Stimulated activated CD4-positive, alpha-beta T cell treated with anti-CD3 and anti-CD28 coated beads, Interleukin-4, amount 100 ng/mL, for 1 hour (primary cell): ENCODE data around the gene TLR6.
"Not testable (repeated sequence)": the region's sequence is repeated elsewhere in the genome, so short reads cannot be mapped to it uniquely, and the experiment has no call there.

Experiments
- DNase-seq: peaks from one replicate; pipeline ENCODE4 v3.0.0-alpha.2; 2020

The TLR6 gene

DNA sequence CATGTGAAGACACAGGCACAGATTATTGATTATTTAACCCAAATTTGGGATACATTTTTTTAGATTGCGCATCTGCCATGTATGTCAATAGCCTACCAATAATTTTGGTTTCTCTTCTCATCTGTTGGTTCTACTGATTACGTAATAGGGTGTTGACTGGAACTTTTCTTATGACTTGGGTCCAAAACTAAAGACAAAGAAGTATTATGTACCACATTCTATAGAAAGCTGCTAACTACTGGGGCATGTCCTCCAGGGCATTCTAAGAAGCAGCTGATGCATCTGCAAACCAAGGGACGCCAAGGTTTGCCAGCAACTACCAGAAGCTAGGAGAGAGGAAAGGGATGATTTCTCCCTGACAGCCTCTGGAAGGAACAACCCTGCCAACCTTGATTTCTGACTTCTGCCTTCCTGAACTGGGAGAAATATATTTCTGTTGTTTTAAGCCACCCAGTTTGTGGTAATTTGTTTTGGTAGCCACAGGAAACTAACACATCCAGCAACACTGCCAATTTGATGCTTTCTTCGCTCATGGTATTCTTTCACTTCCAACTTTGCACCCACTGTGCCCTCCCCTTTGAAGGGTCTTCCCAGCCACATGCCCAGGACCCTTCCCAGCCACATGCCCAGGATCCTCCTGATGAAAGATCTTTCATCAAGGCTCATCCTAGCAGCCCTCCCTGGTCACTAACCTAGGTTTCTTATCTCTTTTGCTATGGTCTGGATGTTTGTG lies 36.1 kb downstream of the TLR6 start:
- no peak for DNase-seq

DNA sequence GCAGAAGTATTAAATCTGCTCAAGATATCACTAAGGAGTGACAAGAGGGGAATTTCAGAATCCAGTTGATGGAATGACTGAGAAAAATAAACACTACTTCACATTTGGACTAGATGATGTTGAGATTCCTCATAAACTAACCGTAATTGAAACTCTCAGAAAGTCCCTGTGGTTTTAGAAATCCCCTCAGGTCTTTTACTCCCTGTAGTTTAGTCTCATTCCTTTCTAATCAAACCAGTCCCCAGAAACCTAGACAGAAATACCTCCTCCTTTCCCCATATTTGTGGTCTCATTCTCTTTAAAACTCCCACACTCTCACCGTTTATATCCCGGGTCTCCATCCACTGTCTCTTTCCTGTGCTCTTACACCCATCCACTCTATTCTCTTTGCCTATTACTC lies 37.0 kb downstream of the TLR6 start:
- DNase-seq: no peak

DNA sequence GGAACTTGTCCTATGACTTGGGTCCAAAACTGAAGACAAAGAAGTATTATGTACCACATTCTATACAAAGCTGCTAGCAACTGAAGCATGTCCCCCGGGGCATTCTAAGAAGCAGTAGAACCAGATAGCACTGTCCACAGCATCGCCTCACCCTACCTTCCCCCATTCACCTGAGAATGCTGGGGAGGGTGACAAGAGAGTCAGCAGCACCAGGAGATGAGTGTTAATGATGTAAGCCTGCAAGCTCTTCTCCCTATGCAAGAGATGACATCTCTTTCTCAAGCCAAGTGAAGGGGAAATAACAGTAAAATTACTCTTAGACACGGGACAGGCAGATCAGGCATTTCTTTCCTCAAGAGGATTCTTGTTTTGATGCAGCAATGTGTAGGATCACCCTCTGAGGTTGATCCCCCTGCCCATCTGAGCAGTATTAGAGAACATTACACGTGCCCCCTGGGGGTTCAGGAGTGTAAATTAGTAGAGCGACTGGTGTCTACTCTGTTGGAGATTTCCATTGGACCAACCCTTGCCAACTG lies 38.1 kb downstream of the TLR6 start:
- DNase-seq: no peak

DNA sequence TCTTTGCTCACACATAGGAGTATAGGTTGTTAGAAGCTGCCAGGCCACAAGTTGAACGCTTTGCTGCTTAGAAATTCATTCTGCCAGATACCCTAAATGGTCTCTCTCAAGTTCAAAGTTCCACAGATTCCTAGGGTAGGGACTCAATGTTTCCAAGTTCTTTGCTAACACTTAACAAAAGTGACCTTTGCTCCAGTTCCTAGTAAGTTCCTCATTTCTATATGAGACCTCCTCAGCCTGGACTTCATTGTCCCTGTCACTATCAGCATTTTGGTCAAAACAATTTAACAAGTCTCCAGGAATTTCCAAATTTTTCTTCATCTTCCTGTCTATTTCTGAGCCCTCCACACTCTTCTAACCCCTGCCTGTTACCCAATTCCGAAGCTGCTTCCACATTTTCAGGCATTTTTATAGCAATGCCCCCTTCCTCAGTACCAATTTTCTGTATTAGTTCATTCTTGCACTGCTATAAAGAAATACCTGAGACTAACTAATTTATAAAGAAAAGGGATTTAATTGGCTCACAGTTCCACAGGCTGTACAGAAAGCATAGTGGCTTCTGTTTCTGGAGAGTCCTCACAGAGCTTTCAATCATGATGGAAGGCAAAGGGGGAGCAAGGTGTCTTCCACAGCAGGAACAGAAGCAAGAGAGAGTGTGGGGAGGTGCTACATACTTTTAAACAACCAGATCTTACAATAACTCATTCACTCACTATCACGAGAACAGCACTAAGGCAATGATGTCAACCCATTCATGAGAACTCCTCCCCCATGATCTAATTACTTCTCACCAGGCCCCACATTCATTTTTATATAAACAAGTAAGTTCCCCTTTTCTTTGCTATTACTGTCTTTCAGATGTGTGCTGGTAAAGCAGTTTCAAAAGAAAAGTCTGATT lies 40.5 kb downstream of the TLR6 start:
- DNase-seq: no peak

DNA sequence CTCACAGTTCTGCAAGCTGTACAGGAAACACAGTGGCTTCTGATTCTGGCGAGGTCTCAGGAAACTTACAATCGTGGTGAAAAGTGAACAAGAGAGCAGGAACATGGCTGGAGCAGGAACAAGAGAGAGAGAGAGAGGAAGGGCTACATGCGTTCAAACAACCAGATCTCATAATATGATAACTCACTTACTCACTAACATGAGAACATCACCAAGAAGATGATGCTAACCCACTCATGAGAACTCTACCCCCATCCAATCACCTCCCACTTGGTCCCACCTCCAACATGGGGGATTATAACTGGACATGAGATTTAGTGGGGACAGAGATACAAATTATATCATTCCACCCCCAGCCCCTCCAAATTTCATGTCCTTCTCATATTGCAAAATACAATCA lies 42.2 kb downstream of the TLR6 start:
- no peak for DNase-seq

DNA sequence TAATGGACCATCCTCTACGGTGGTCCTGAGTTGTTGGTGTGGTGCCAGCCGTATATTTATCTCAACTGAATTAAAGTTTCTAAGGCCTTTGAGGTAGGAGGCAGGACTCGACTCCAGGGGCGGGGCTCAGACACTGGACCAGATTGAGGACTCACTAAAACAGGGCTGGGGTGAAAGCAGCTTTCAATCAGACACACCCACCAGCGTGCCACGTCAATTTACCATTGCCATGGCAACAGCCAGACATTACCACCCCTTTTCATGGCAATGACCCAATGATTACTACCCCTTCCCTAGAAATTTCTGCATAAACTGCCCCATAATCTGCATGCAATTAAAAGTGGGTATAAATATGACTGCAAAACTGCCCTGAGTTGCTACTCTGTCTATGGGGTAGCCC lies 45.3 kb downstream of the TLR6 start:
- no peak for DNase-seq

DNA sequence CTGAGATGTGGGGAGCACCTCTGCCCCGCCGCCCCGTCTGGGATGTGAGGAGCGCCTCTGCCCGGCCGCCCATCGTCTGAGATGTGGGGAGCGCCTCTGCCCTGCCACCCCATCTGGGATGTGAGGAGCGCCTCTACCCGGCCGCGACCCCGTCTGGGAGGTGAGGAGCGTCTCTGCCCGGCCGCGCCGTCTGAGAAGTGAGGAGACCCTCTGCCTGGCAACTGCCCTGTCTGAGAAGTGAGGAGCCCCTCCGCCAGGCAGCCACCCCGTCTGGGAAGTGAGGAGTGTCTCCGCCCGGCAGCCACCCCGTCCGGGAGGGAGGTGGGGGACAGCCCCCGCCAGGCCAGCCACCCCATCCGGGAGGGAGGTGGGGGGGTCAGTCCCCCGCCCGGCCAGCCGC lies 49.2 kb downstream of the TLR6 start:
- DNase-seq: not testable (repeated sequence)

DNA sequence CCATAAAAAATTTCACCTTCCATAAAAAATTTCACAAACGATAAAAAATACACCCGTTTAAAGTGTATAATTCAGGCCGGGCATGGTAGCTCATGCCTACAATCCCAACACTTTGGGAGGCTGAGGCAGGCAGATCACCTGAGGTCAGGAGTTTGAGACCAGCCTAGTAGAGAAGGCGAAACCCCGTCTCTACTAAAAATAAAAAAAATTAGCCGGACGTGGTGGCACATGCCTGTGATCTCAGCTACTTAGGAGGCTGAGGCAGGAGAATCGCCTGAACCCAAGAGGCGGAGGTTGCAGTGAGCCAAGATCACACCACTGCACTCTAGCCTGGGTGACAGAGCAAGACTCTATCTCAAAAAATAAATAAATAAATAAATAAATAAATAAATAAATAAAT lies 50.4 kb downstream of the TLR6 start:
- not testable (repeated sequence) for DNase-seq

DNA sequence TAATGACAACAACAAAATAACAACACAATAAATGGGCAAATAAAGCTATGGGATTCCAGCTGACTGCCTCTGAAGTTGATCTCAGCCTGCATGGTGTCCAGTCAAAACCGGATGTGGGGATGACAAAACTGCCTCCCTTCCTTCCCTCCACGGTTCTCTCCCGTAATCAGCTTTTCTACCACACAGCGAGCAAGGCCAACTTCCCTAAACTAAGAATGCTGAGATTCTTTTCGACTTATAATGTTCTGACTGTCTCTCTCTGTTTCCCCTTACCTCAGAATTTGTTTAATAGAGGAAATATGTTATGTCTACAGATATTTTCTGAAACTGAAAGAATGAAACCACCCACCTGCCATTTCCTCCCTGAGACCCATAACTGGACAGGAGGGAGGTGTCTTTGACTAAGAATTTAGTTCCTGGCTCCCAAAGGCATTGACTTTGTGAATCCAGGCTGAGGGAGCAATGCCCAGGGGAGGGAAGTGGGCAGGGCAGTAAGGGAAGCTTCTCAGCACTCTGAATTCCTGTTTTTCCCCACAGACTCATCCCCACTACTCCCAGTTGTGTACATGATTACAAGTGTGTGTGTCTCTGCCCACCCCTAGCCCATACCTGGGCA lies 51.0 kb downstream of the TLR6 start:
- no peak for DNase-seq

DNA sequence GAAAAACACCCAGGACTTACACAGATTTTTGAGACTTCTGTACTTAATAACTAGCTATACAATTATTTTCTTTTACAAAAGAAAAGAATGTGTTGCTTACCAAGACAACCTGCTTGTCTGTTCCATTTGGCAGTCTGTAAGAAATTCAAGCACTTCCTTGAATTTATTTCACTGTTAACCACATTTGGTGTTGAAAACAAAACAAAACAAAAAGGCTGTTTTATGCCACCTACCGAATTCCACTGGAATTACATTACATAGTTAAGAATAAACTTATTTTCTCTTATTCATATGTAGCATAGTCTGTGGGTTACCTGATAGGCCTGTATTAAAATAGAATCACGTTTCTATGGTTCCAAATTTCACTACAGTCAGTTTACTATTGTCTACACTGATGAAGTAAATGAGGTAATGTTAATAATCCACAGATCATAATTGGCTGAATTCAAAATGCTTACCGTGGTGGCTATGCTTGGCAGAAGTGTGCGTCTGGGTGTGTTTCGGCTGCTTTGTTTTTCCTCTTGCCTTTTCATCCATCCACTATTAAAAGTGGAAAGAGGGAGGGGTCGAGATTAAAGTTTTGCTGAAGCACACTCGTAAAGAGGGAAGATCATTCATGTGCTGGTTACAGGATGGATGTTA lies 51.8 kb downstream of the TLR6 start, which contains the start of gene TLR1:
Gene TLR1 (minus strand): TSS at position 138 of the 642 bp plus-strand sequence. CDS start 5,960 bp downstream, outside the sequence.
- DNase-seq: no peak

DNA sequence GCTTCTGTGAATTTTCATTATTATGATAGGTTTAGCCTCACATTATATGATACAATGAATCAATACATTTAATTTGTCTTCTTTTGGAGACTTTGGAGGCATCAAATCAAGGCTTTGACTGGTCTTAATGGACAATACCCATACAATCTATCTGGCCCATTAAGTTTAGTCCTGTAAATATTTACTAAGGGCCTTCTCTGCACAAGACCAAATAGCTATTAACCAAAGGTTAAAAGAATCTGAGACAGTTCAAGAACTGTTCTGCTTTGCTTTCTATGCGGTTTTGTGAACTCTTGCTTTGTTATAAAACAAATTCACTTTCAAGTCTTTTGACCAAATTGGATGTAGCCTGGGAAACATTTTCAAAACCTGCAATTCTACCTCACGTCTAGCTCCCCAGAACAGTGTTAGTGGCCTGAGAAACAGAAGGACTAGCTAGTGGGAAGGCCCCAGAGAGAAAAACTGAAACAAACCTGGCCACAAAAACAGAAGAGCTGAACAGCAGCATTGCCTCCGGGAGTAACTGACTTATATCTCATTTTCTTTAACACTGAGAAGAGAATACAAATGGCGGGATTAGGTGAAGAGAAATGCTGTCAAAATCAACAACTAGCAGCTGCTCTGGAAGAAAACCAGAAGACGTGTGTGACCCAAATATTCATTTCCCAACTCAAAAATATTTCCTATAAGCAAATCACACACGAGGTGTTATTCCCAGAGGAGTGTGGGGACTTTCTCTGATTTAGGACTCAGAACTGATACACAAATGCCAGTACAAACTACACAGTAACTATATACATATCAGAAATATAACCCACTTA lies 52.6 kb downstream of the TLR6 start:
- DNase-seq: no peak

DNA sequence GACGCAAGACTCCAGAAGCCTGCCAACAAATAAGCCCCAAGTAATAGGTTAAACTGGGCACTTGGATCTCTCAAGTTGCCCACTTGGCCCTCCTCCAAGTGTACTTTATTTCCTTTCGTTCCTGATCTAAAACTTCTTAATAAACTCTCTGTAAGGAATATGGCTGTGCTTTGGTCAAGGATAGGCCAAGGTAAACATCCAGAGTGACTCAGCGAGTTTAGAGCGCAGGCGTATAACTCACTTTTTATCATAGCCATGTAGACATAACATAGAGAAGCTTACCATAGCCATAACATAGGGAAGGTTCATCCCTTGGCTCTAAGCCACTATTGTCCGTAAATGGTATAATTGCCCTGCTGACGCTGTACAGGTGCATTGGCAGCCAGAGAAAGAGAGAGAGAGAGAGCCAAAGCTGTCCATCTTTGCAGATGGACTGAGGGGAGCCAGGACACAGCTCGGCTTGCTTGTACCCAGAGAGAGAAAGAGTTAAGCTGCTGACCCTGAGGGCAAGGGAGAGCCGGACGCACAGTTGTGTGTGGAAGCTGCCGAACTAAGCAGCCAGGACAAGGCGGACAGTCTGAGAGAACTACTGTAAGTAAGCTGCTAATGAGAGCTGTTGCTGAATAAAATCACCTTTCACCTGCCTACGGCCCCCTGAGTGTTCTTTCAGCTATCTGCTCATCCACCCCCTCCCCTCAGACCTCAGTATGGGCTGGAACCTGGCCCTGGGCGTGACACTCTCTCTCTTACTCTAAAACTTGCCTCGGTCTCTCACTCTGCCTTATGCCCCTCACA lies 53.9 kb downstream of the TLR6 start:
- no peak for DNase-seq

DNA sequence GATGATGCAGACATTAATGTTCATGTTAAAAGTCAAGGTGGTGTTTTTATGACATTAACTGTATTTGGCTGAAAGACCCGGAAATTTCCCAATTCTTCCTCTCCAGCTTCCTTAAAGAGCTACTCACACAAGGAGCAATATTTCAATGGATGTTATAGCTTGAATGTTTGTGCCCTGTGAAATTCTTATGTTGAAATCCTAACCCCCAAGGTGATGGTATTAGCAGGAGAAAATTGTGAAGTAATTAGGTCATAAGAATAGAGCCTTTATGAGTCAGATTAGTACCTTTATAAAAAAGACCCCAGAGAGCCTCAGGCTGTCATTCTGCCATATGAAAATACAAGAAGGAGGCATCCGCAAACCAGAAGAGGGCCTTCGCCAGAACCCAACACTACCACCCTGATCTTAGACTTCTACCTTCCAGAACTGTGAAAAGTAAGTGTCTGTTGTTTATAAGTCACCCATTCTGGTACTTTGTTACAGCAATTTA lies 55.6 kb downstream of the TLR6 start:
- no peak for DNase-seq

DNA sequence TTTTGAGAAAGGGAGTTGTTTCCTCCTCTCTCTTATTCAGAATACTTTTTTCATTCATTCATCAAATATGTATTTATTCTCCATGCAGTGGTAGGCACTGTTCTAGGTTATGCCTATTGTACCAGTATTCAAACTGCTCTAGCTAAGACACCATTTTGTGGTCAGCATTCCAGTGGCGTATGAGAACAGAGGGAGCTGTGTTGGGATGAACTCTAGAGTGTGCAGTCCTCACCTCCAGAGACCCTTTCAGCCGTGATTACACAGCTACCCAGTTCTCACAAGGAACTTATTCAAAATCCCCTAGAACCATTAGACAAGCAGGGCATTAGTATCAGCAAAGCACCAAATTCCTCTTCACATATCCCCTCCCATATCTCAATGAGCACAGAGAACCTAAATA lies 56.3 kb downstream of the TLR6 start:
- DNase-seq: no peak

DNA sequence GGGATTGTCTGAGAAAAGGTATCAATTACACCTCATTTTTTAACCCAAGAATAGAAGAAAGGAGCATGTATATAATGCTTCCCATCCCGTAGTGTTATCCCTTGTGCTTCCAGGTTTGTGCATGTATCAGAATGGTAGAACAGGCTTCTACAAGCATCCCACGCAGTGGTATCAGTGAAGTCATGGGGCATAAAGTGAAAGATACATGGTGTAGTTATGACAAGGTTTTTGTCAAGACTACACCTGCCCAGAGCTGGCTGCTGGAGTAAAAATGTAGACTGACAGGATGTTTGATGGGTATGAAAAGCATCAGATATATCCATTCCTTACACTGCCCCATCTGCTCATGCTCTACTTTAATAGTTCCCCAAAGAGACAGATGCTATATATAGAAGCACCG lies 61.5 kb downstream of the TLR6 start:
- DNase-seq: no peak

DNA sequence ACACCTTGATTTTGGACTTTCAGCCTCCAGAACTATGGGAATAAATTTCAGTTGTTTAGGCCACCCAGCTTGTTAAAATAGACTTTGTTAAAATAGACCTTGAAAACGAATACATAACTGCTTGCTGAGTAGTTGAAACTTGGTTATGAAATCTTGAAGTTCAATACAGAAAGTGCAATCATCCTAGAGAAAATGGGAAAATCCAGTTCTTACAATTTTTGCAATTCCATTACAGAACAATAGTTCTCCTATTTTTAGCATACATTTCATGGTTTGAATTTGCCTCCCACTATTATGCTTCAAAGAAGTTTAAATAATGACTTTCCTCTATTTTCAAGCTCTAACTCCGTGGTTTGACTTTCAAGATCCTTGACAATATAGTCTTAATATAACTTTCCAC lies 62.6 kb downstream of the TLR6 start:
- no peak for DNase-seq

DNA sequence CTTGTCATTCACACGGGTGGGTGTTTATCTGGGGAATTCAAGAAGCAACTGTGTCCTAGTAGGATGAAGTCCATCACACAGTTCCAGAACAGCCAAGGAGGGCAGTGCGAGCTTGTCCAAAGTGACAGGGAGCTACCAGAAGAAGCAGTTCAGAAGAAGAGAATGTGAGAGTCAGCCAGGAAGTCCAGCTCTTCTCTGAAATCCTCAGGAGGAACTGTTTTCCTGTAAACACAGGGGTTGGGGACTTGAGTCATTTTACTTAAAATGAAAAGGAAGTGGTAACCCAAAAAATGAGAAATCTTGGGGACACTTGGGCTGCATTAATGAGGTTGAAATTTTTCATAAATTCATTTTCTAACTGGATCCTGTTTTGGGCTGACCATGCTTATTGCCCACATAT lies 65.6 kb downstream of the TLR6 start:
- no peak for DNase-seq

DNA sequence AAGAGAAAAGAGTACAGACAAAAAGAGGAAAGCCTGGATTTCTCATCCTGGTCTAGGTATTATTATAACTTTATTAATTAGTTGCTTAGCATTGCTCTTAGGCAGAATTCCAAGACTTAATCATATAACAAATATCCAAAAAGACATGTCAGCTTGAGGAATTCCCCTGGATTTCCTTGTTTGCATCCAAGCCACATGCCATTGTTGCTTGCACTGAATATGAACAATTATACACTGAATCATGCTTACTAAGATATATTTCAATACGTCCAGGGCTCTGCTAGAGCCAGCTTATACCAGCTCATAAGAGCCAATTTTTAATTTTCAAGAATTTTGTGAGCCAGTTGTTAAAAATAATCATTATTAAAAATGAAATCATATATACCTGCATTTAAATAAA lies 68.3 kb downstream of the TLR6 start:
- no peak for DNase-seq

DNA sequence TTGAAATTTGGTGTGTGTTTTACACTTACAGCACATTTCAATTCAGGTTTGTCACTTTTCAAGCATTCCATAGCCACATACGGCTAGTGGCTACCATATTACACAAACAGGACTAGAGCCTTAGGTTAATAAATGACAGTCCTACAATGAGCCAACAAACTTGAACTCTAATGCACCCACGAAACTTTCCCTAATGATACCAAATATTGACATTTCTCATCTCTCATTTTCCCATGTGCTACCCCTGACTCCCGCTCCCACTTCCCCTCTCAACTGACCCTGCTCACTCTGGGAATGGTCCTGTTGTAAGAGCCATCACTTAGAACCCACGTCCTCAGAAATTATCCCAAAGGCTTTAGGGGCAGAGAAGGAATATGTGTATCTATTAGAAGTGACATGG lies 68.9 kb downstream of the TLR6 start:
- DNase-seq: no peak

DNA sequence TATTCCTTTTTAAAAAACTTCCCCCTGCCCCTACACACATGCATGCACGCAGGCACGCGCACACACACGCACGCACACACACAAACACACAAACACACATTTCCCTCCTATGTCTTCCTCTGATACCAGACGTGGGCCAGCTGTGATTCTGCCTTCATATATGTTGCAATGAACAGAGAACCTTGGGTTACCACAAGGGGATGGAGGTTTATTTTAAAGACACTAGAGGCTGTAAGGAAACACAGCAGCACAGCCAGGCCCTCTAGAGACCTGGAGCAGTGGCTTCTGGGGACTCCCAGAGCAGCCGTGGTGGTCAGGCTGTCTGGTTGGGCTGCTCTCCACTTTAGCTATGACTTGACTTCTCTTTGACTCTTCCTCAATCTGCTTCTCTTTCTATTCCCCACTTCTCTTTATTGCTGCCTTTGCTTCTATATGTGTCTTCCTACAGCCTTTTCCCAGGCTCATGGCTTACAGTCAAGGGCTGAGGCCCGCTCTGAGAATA lies 70.7 kb downstream of the TLR6 start:
- DNase-seq: no peak
